H1 (cell line): ENCODE data around the gene CABP4. TPM values are rescaled to one million over a fixed set of nuclear protein-coding genes. Genes with fewer than 3 reads are reported as not detected.

Source experiments
- EGR1 ChIP-seq: IDR thresholded peaks from 2 replicates; pipeline ENCODE4 v1.6.1; 2011; ENCODE audit warnings: low read depth, low read length, borderline replicate concordance
- JUN ChIP-seq: IDR thresholded peaks from 2 replicates; pipeline ENCODE4 v1.6.1; 2011; ENCODE audit warnings: low read depth, mild to moderate bottlenecking, improper control_type of control experiment, low read length
- YY1 ChIP-seq: IDR thresholded peaks from 2 replicates; pipeline ENCODE4 v1.6.1; 2011; ENCODE audit warnings: low read depth, mild to moderate bottlenecking, low read length
- polyA plus RNA-seq, 7 experiments: library from polyadenylated mRNA; depleted of rRNA in 3 of 7; stranded (reverse) in 5 of 7; unstranded in 2 of 7; fragments of >200 nt in 5 of 7; fragments of 200-250 nt in 2 of 7; gene quantifications; 1 replicate in 5 of 7; 2 replicates in 1 of 7; 4 replicates in 1 of 7; pipeline versions ENCODE4 v1.2.1 to v1.2.3, GENCODE V29; 2011 to 2013; ENCODE audit warnings: missing spikeins in 2 of 7, mixed read lengths in 2 of 7
- total RNA-seq: library from RNA; stranded (reverse); fragmentation: NEBNext Ultra II Directional; extraction: Animal tissue kit (Norgen Biotek cat#: 25700); gene quantifications from 2 replicates; pipeline ENCODE4 v1.2.1, GENCODE V29; 2021
- TF ChIP-seq, protein P1 (sequence below): fragments of 300-600 bp; sonication (generic); IDR thresholded peaks from 2 replicates; pipeline ENCODE4 v1.7.1; 2012; ENCODE audit warnings: low read length, moderate library complexity, mild to moderate bottlenecking, inconsistent platforms; ENCODE audit not compliant: insufficient replicate concordance
- TF ChIP-seq, protein P2 (sequence below): IDR thresholded peaks from 2 replicates; pipeline ENCODE4 v1.6.1; 2012; ENCODE audit warnings: inconsistent platforms

The CABP4 gene
- total and polyA plus RNA-seq, 2 of the 8 experiments (the other 6 are each of a cell fraction or from before 2014, with no cell fraction given) = not detected

- no peak for TF ChIP-seq YY1
- no peak for TF ChIP-seq EGR1
- TF ChIP-seq JUN = no peak
- TF ChIP-seq, protein P1, sequence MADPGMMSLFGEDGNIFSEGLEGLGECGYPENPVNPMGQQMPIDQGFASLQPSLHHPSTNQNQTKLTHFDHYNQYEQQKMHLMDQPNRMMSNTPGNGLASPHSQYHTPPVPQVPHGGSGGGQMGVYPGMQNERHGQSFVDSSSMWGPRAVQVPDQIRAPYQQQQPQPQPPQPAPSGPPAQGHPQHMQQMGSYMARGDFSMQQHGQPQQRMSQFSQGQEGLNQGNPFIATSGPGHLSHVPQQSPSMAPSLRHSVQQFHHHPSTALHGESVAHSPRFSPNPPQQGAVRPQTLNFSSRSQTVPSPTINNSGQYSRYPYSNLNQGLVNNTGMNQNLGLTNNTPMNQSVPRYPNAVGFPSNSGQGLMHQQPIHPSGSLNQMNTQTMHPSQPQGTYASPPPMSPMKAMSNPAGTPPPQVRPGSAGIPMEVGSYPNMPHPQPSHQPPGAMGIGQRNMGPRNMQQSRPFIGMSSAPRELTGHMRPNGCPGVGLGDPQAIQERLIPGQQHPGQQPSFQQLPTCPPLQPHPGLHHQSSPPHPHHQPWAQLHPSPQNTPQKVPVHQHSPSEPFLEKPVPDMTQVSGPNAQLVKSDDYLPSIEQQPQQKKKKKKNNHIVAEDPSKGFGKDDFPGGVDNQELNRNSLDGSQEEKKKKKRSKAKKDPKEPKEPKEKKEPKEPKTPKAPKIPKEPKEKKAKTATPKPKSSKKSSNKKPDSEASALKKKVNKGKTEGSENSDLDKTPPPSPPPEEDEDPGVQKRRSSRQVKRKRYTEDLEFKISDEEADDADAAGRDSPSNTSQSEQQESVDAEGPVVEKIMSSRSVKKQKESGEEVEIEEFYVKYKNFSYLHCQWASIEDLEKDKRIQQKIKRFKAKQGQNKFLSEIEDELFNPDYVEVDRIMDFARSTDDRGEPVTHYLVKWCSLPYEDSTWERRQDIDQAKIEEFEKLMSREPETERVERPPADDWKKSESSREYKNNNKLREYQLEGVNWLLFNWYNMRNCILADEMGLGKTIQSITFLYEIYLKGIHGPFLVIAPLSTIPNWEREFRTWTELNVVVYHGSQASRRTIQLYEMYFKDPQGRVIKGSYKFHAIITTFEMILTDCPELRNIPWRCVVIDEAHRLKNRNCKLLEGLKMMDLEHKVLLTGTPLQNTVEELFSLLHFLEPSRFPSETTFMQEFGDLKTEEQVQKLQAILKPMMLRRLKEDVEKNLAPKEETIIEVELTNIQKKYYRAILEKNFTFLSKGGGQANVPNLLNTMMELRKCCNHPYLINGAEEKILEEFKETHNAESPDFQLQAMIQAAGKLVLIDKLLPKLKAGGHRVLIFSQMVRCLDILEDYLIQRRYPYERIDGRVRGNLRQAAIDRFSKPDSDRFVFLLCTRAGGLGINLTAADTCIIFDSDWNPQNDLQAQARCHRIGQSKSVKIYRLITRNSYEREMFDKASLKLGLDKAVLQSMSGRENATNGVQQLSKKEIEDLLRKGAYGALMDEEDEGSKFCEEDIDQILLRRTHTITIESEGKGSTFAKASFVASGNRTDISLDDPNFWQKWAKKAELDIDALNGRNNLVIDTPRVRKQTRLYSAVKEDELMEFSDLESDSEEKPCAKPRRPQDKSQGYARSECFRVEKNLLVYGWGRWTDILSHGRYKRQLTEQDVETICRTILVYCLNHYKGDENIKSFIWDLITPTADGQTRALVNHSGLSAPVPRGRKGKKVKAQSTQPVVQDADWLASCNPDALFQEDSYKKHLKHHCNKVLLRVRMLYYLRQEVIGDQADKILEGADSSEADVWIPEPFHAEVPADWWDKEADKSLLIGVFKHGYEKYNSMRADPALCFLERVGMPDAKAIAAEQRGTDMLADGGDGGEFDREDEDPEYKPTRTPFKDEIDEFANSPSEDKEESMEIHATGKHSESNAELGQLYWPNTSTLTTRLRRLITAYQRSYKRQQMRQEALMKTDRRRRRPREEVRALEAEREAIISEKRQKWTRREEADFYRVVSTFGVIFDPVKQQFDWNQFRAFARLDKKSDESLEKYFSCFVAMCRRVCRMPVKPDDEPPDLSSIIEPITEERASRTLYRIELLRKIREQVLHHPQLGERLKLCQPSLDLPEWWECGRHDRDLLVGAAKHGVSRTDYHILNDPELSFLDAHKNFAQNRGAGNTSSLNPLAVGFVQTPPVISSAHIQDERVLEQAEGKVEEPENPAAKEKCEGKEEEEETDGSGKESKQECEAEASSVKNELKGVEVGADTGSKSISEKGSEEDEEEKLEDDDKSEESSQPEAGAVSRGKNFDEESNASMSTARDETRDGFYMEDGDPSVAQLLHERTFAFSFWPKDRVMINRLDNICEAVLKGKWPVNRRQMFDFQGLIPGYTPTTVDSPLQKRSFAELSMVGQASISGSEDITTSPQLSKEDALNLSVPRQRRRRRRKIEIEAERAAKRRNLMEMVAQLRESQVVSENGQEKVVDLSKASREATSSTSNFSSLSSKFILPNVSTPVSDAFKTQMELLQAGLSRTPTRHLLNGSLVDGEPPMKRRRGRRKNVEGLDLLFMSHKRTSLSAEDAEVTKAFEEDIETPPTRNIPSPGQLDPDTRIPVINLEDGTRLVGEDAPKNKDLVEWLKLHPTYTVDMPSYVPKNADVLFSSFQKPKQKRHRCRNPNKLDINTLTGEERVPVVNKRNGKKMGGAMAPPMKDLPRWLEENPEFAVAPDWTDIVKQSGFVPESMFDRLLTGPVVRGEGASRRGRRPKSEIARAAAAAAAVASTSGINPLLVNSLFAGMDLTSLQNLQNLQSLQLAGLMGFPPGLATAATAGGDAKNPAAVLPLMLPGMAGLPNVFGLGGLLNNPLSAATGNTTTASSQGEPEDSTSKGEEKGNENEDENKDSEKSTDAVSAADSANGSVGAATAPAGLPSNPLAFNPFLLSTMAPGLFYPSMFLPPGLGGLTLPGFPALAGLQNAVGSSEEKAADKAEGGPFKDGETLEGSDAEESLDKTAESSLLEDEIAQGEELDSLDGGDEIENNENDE = no peak
- TF ChIP-seq, protein P2, sequence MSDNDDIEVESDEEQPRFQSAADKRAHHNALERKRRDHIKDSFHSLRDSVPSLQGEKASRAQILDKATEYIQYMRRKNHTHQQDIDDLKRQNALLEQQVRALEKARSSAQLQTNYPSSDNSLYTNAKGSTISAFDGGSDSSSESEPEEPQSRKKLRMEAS = no peak
Measured at GRCh38 chr11:67422891-67423290, 32.3 kb upstream of the CABP4 start (continued).
